Measurements from ENCODE around the gene DST. TPM values are rescaled to one million over a fixed set of nuclear protein-coding genes. Genes with fewer than 3 reads are reported as not detected.

DST gene
- total RNA-seq, 2 experiments from 2014 or later = 5.7 to 5.9 TPM

DNA sequence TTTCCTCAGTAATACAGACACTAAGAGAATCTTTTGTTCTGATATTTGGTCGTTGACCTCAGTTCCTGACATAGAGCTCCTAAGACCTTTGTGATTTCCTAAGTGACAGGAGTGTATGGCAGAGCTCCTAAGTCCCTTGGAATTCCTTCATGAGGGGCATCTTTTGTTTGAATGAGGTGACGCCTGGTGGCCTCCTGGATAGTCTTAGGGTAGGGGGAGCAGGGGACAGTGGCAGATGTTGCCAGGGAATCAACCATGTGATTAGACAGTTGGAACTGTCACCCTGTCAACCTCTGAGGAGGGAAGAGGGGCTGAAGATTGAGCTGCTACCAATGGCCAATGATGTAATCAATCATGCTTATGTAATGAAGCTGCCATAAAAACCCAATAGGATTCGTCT lies 67.0 kb downstream of the DST start:
- no peaks in the 10 kb centered on the region for H3K9me3 ChIP-seq (ENCODE audit: control insufficient read depth in 1 of 2, insufficient read depth in 1 of 2, low read length in 2 of 2)
- TF ChIP-seq, protein P1, sequence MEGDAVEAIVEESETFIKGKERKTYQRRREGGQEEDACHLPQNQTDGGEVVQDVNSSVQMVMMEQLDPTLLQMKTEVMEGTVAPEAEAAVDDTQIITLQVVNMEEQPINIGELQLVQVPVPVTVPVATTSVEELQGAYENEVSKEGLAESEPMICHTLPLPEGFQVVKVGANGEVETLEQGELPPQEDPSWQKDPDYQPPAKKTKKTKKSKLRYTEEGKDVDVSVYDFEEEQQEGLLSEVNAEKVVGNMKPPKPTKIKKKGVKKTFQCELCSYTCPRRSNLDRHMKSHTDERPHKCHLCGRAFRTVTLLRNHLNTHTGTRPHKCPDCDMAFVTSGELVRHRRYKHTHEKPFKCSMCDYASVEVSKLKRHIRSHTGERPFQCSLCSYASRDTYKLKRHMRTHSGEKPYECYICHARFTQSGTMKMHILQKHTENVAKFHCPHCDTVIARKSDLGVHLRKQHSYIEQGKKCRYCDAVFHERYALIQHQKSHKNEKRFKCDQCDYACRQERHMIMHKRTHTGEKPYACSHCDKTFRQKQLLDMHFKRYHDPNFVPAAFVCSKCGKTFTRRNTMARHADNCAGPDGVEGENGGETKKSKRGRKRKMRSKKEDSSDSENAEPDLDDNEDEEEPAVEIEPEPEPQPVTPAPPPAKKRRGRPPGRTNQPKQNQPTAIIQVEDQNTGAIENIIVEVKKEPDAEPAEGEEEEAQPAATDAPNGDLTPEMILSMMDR (IDR thresholded peaks at IDR 0.05) = no peak
- no peaks in the 10 kb centered on the region for H3K36me3 ChIP-seq (ENCODE audit: insufficient read depth, low read length)
- no peak overlapping the region for H3K27ac Mint-ChIP-seq
- POLR2A ChIA-PET = no interaction called here
- H3K4me3 ChIP-seq (ENCODE audit: low read length) = no peak overlapping the region
- H3K4me1 Mint-ChIP-seq (ENCODE audit: low read depth) = no peaks in the 10 kb centered on the region
- no peaks in the 10 kb centered on the region for H3K4me1 ChIP-seq (ENCODE audit: insufficient read depth, low read length)
- ATAC-seq (ENCODE audit: poor library complexity) = no peak
- no peak overlapping the region for H3K4me3 Mint-ChIP-seq
- no peaks in the 10 kb centered on the region for H3K9me3 Mint-ChIP-seq
- H3K27me3 Mint-ChIP-seq = no peaks in the 10 kb centered on the region
- CTCF ChIA-PET = interaction anchor here (1.0 to 1.9 kb wide), 2 partner anchors 8 to 12 kb away, joined by 3 to 5 read pairs; no protein-coding TSS in a partner anchor
- no peak for DNase-seq
- intact Hi-C loops (cut with DNase I, micrococcal nuclease) = no loop called here
- no peaks in the 10 kb centered on the region for H3K36me3 Mint-ChIP-seq (ENCODE audit: low read depth)
- H3K27ac ChIP-seq (ENCODE audit: low read depth in 1 of 2, low read length in 2 of 2) = no peak overlapping the region
- H3K27me3 ChIP-seq (ENCODE audit: control insufficient read depth in 1 of 2, insufficient read depth in 2 of 2, low read length in 2 of 2) = peaks cover 0 to 3% of the 10 kb centered on the region in 2 experiments

GRCh38 chr6:56574292-56574691 lies 68.4 kb downstream of the DST start:
- TF ChIP-seq, protein P1 (IDR thresholded peaks at IDR 0.05) = no peak
- Histone ChIP-seq H3K27ac (ENCODE audit: low read depth in 1 of 2, low read length in 2 of 2) (no peak overlapping the region), H3K9me3 (ENCODE audit: control insufficient read depth in 1 of 2, insufficient read depth in 1 of 2, low read length in 2 of 2) (no peaks in the 10 kb centered on the region), H3K36me3 (ENCODE audit: insufficient read depth, low read length) (no peaks in the 10 kb centered on the region), H3K4me1 (ENCODE audit: insufficient read depth, low read length) (no peaks in the 10 kb centered on the region), H3K4me3 (ENCODE audit: low read length) (no peak overlapping the region), H3K27me3 (ENCODE audit: control insufficient read depth in 1 of 2, insufficient read depth in 2 of 2, low read length in 2 of 2) (peaks cover 0 to 3% of the 10 kb centered on the region in 2 experiments)
- no peak overlapping the region for H3K27ac Mint-ChIP-seq
- CTCF ChIA-PET = no interaction called here
- ATAC-seq (ENCODE audit: poor library complexity) (no peak), DNase-seq (no peak)
- intact Hi-C loops (cut with DNase I, micrococcal nuclease) = no loop called here
- no peaks in the 10 kb centered on the region for H3K36me3 Mint-ChIP-seq (ENCODE audit: low read depth)
- POLR2A ChIA-PET = no interaction called here
- no peaks in the 10 kb centered on the region for H3K27me3 Mint-ChIP-seq
- H3K9me3 Mint-ChIP-seq = no peaks in the 10 kb centered on the region
- no peaks in the 10 kb centered on the region for H3K4me1 Mint-ChIP-seq (ENCODE audit: low read depth)
- no peak overlapping the region for H3K4me3 Mint-ChIP-seq

DNA sequence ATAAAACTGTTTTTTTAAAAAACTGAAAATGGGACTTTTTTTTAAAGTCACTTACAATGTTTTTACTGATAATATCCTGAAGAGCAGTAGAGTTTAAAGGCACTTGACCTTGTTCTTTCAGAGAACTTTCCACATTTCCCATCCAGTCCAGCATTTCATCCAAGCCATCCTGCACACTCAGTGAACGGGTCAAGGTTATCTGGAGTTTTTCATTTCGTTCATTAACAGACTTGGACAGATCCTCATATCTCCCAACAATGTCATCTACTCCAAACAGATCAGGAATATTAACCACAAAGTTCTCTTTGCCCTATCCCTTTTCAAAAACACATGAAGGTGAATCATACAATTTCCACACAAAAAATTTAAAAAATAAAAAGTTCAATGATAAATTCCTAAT lies 69.1 kb downstream of the DST start:
- Mint-ChIP-seq H3K27me3 (no peaks in the 10 kb centered on the region), H3K27ac (no peak overlapping the region), H3K4me3 (no peak overlapping the region), H3K36me3 (ENCODE audit: low read depth) (no peaks in the 10 kb centered on the region), H3K4me1 (ENCODE audit: low read depth) (no peaks in the 10 kb centered on the region), H3K9me3 (no peaks in the 10 kb centered on the region)
- intact Hi-C loops (cut with DNase I, micrococcal nuclease) = no loop called here
- POLR2A ChIA-PET = no interaction called here
- no peak for ATAC-seq (ENCODE audit: poor library complexity)
- no peaks in the 10 kb centered on the region for H3K4me1 ChIP-seq (ENCODE audit: insufficient read depth, low read length)
- H3K4me3 ChIP-seq (ENCODE audit: low read length) = no peak overlapping the region
- no peaks in the 10 kb centered on the region for H3K9me3 ChIP-seq (ENCODE audit: control insufficient read depth in 1 of 2, insufficient read depth in 1 of 2, low read length in 2 of 2)
- no peak for DNase-seq
- TF ChIP-seq, protein P1 (IDR thresholded peaks at IDR 0.05) = no peak
- CTCF ChIA-PET = no interaction called here
- H3K27ac ChIP-seq (ENCODE audit: low read depth in 1 of 2, low read length in 2 of 2) = no peak overlapping the region
- peaks cover 0 to 3% of the 10 kb centered on the region in 2 experiments for H3K27me3 ChIP-seq (ENCODE audit: control insufficient read depth in 1 of 2, insufficient read depth in 2 of 2, low read length in 2 of 2)
- no peaks in the 10 kb centered on the region for H3K36me3 ChIP-seq (ENCODE audit: insufficient read depth, low read length)

All from CD4-positive, alpha-beta T cell (primary cell).